Keratinocyte (primary cell): Measurements from ENCODE around the gene GZF1. TPM values are rescaled to one million over a fixed set of nuclear protein-coding genes. Genes with fewer than 3 reads are reported as not detected.

Experiments
- DNase-seq: peaks from one replicate; pipeline ENCODE4 v3.0.0-alpha.2; 2011; ENCODE audit warnings: low read depth, missing footprints, low spot score
- FAIRE-seq: peaks from 2 replicates; lab custom pipeline; 2011; peaks lifted over from hg19 to GRCh38; lab: Jason Lieb, UNC
- H2AFZ ChIP-seq: 2 replicates; pipeline ENCODE4 v1.6.0; 2012; ENCODE audit warnings: low read length, control low read depth, inconsistent platforms; ENCODE audit not compliant: control insufficient read depth
- H3K27ac ChIP-seq: 2 replicates; pipeline ENCODE4 v1.5.1; 2011; ENCODE audit warnings: low read length; ENCODE audit not compliant: control insufficient read depth, insufficient read depth
- H3K27me3 ChIP-seq: 3 replicates; pipeline ENCODE4 v1.6.0; 2011; ENCODE audit warnings: low read length; ENCODE audit not compliant: control insufficient read depth, insufficient read depth; ENCODE audit errors: extremely low read depth
- H3K36me3 ChIP-seq, 2 experiments: 2 replicates in 1 of 2; 3 replicates in 1 of 2; pipeline ENCODE4 v1.5.1; 2011; ENCODE audit warnings: low read length in 2 of 2, mild to moderate bottlenecking in 1 of 2; ENCODE audit not compliant: control insufficient read depth in 2 of 2, insufficient read depth in 2 of 2; ENCODE audit errors: extremely low read depth in 1 of 2
- H3K4me1 ChIP-seq: 3 replicates; pipeline ENCODE4 v1.5.1; 2011; ENCODE audit warnings: low read length; ENCODE audit not compliant: control insufficient read depth, insufficient read depth; ENCODE audit errors: extremely low read depth
- H3K4me2 ChIP-seq: 3 replicates; pipeline ENCODE4 v1.6.0; 2011; ENCODE audit warnings: low read depth, low read length; ENCODE audit not compliant: control insufficient read depth, insufficient read depth; ENCODE audit errors: extremely low read depth
- H3K4me3 ChIP-seq, 3 experiments: fragments of 200-600 bp in 1 of 3; sonication (generic) in 1 of 3; 2 replicates in 2 of 3; 3 replicates in 1 of 3; pipeline ENCODE4 v1.5.1; 2011 to 2016; ENCODE audit warnings: low read length in 3 of 3, mild to moderate bottlenecking in 3 of 3, control low read depth in 2 of 3, inconsistent platforms in 1 of 3, low read depth in 1 of 3, mixed read lengths in 1 of 3, mixed run types in 1 of 3, moderate library complexity in 1 of 3; ENCODE audit not compliant: control insufficient read depth in 2 of 3, insufficient read depth in 2 of 3; ENCODE audit errors: extremely low read depth in 1 of 3
- H3K79me2 ChIP-seq: 2 replicates; pipeline ENCODE4 v1.6.0; 2012; ENCODE audit warnings: low read length; ENCODE audit not compliant: control insufficient read depth, insufficient read depth
- H3K9ac ChIP-seq: 3 replicates; pipeline ENCODE4 v1.6.0; 2011; ENCODE audit warnings: low read length; ENCODE audit not compliant: control insufficient read depth, insufficient read depth; ENCODE audit errors: extremely low read depth
- H3K9me1 ChIP-seq: 3 replicates; pipeline ENCODE4 v1.6.0; 2011; ENCODE audit warnings: low read length; ENCODE audit not compliant: control insufficient read depth, insufficient read depth; ENCODE audit errors: extremely low read depth
- H3K9me3 ChIP-seq: 2 replicates; pipeline ENCODE4 v1.5.1; 2012; ENCODE audit warnings: low read depth, low read length; ENCODE audit not compliant: control insufficient read depth
- H4K20me1 ChIP-seq: 3 replicates; pipeline ENCODE4 v1.6.0; 2011; ENCODE audit warnings: low read length; ENCODE audit not compliant: control insufficient read depth, insufficient read depth; ENCODE audit errors: extremely low read depth
- CTCF ChIP-seq, 3 experiments: IDR thresholded peaks in 1 of 3; conservative IDR thresholded peaks in 1 of 3; optimal IDR thresholded peaks in 1 of 3; 2 replicates in 2 of 3; 3 replicates in 1 of 3; pipeline versions ENCODE3 to v1.5.1; 2011; ENCODE audit warnings: low read length in 3 of 3, mild to moderate bottlenecking in 3 of 3, moderate library complexity in 2 of 3, control low read depth in 1 of 3, inconsistent platforms in 1 of 3; ENCODE audit not compliant: insufficient read depth in 2 of 3; ENCODE audit errors: extremely low read depth in 1 of 3
- EZH2 ChIP-seq: IDR thresholded peaks from one replicate; pipeline ENCODE4 v1.6.1; 2012; ENCODE audit warnings: inconsistent platforms, mild to moderate bottlenecking, low read length, moderate library complexity
- dilution Hi-C: fragments of 300-500 bp; cut with MboI; formaldehyde crosslinking; loops from one replicate; pipeline ENCODE4 v1.7.0; 2020; ENCODE audit warnings: low sequenced_read_pairs; ENCODE audit not compliant: extremely low pct_ligation_motif_present
- polyA plus RNA-seq, 5 experiments: library from polyadenylated mRNA; depleted of rRNA in 3 of 5; stranded (reverse) in 3 of 5; stranded (forward) in 1 of 5; unstranded in 1 of 5; fragments of >200 nt; gene quantifications; 1 replicate in 1 of 5; 2 replicates in 3 of 5; 3 replicates in 1 of 5; pipeline versions ENCODE4 v1.2.1 to v1.2.3, GENCODE V29; 2011 to 2012; ENCODE audit warnings: missing spikeins in 2 of 5, low read depth in 1 of 5, low replicate concordance in 1 of 5

The GZF1 gene
- polyA plus RNA-seq, 1 donor (not counting 4 experiments of a cell fraction or from before 2014, with no cell fraction given) = 11.7 TPM

- Histone ChIP-seq H3K9ac (no peak overlapping the region), H2AFZ (no peak overlapping the region), H3K4me1 (no peaks in the 10 kb centered on the region), H3K9me1 (no peaks in the 10 kb centered on the region), H3K4me3 (no peak overlapping the region), H3K27me3 (no peaks in the 10 kb centered on the region), H4K20me1 (no peaks in the 10 kb centered on the region), H3K27ac (no peak overlapping the region), H3K36me3 (peaks cover 14 to 18% of the 10 kb centered on the region in 2 experiments), H3K79me2 (peaks cover 24% of the 10 kb centered on the region), H3K4me2 (no peak overlapping the region), H3K9me3 (no peaks in the 10 kb centered on the region)
- TF ChIP-seq CTCF (optimal IDR thresholded peaks at IDR 0.05 in 1 of 3, IDR thresholded peaks at IDR 0.05 in 1 of 3, conservative IDR thresholded peaks at IDR 0.05 in 1 of 3; ENCODE audit: extremely low read depth in 1 of 3, insufficient read depth in 2 of 3, low read length in 3 of 3) = no peak
- no peak for TF ChIP-seq EZH2
- no peak for DNase-seq
- dilution Hi-C loops = no loop called here
- FAIRE-seq = no peak
Observed at GRCh38 chr20:23397961-23398360, 36.0 kb downstream of the GZF1 start.

GRCh38 chr20:23399568-23400241 lies 37.7 kb downstream of the GZF1 start:
- H3K27me3 ChIP-seq = no peaks in the 10 kb centered on the region
- H3K9me1 ChIP-seq = no peaks in the 10 kb centered on the region
- H3K4me3 ChIP-seq = no peak overlapping the region
- no peak overlapping the region for H3K9ac ChIP-seq
- DNase-seq (no peak), FAIRE-seq (no peak)
- no peaks in the 10 kb centered on the region for H3K9me3 ChIP-seq
- H3K36me3 ChIP-seq = peaks cover 5 to 8% of the 10 kb centered on the region in 2 experiments
- H3K27ac ChIP-seq = no peak overlapping the region
- H3K4me2 ChIP-seq = no peak overlapping the region
- peaks cover 37% of the 10 kb centered on the region for H3K79me2 ChIP-seq
- peaks cover 10% of the 10 kb centered on the region for H3K4me1 ChIP-seq
- TF ChIP-seq EZH2 (no peak), CTCF (optimal IDR thresholded peaks at IDR 0.05 in 1 of 3, IDR thresholded peaks at IDR 0.05 in 1 of 3, conservative IDR thresholded peaks at IDR 0.05 in 1 of 3; ENCODE audit: extremely low read depth in 1 of 3, insufficient read depth in 2 of 3, low read length in 3 of 3) (no peak)
- no peak overlapping the region for H2AFZ ChIP-seq
- dilution Hi-C loops = loop anchor here (25.0 kb wide), 1 partner anchor 213 kb away; the partner anchor contains the start of gene CST9
- H4K20me1 ChIP-seq = peaks cover 5% of the 10 kb centered on the region
